Superior temporal gyrus (tissue), 1 donor: ENCODE measurements around the gene NCK2.

Source experiments
- DNase-seq: peaks from one replicate; pipeline ENCODE4 v3.0.0-alpha.2; 2016; ENCODE audit errors: extremely low spot score

The NCK2 gene

GRCh38 chr2:105792561-105792960 is 47.8 kb downstream of the NCK2 start:
- DNase-seq, result no peak

- no peak for DNase-seq
Observed at GRCh38 chr2:105793196-105793975, 48.7 kb downstream of the NCK2 start.

DNA sequence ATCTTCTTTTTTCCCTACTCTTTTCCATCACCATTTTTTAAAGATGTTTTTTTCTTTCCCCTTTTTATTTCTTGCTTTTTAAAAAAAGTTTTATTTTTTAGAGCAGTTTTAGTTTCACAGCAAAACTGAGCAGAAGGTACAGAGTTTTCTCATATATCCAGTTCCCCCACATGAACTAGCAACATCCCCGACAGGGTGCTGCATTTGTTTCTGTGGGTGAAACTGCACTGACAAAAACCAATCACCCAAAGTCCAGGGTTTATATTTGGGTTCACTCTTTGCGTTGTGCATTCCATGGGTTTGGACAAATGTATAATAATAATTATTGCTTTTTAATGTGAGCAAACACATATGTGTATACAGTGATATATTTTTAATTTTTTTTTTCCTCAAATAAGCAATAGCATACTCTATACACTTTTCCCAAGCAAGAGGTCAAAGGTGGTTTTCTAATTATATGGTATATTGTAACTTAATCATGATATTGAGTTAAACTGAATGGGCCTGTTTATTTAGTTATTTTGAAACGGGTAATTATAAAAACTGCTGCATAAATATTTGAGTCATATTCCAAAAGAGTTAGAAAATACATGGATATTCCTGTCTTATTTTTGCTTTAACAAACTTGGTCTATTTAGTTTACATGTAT is 50.3 kb downstream of the NCK2 start:
- DNase-seq, result no peak

DNA sequence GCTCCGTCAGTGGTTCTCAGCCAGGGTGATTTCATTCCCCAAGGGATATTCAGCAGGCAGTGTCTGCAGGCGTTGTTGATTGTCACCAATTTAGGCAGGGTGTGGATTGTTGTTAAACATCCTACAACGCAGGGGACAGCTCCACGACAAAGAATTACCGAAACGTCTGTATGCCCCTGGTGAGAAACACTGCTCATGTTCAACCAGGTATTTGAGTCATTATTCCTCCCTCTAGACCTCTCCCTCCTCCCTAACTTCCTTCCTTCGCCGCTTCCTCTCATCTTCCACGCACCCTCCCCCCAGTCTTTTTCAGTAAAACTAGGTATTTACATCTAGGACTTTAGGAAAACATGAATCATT is 50.8 kb downstream of the NCK2 start:
- no peak for DNase-seq

GRCh38 chr2:105796131-105796638 is 51.5 kb downstream of the NCK2 start:
- DNase-seq, result no peak

- no peak for DNase-seq
Observed at GRCh38 chr2:105796791-105797190, 52.1 kb downstream of the NCK2 start.

DNA sequence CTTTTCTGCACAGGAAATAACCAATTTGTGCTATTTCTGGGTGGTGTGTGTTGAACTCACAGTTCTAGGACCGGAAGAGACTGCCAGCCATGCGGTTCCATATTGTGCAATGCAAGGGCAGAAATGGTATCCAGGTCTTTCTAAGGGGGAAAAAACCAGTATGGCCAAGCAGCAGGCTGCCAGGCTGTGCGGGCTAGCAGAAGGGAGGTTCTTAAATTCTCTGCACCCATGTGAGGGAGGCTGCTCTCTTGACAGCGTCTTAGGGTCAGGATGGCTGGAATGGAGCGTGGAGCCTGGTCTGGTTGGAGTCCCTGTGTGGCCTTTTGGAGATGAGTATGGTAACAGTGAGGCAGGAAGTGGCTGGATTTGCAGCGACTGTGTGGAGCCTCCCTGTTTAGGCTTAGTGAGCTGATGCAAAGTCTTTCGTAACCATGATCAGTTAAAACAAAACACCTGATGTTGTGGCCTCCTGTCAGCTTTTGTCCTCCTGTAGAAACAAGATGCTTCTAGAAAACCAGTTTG is 52.6 kb downstream of the NCK2 start:
- no peak for DNase-seq

- DNase-seq, result no peak
Observed at GRCh38 chr2:105798595-105798994, 53.9 kb downstream of the NCK2 start.

DNA sequence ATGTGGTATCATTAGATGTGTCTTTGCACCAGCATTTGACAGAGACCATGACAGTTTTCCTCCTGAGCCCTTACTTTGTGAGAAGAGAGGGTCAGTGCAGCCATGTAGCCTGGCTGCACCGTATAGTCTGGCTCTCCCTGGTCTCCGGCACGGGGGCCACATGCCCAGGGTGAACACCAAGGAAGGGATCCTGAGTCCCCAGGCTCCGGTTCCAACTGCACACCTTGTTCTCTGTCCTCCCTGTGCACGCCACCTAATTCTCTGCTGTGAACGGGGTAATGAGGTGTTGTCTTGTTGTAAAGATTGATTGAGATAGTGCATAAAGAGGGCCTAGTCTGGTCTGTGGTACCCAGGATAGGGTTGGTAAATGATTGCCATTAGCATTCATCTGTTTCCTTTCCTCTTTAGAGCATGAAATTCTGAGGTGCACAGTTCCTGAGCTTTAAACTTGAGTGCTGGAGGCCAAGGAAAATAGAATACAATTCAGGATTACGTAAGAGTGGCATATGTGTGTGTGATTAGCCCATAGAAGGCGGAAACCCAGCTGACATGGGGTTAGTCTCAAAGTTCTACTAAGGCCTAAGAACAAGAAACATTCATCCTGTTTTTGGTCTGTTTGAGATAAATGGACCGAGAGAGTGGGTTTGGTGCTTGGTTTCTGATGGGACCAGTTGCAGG is 55.5 kb downstream of the NCK2 start:
- DNase-seq, result no peak

DNA sequence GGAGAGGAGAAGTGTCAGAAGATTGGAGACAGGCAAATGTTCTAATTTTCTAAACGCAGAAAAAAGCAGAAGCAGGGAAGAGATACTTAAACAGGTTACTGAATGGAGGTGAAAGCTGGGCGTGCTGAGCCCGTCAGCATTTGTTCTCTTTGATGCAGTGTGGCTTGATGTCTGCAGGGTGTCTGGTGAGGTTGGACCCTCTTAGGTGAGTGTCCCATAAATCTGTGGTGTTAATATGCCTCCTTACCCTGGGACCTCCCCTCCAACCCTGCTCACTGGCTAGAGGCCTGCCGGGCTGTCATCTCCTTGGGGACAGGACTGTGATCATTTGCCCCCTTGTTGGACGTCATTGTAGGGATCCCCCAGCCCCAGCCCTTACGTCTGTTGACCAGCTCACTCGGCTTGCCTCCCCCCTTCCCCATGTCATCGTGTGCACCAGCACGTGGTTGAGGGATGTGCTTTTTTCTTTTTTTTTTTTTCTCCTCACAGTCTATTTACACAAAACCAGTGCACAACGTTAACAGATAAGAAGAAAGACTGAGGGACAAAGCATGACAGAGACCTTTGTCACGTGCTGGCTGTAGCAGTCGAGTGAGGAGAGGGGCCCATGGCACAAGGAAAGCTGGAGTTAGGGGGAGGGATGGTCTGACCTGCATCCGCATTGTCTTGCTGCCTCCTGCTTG is 56.4 kb downstream of the NCK2 start:
- no peak for DNase-seq

DNA sequence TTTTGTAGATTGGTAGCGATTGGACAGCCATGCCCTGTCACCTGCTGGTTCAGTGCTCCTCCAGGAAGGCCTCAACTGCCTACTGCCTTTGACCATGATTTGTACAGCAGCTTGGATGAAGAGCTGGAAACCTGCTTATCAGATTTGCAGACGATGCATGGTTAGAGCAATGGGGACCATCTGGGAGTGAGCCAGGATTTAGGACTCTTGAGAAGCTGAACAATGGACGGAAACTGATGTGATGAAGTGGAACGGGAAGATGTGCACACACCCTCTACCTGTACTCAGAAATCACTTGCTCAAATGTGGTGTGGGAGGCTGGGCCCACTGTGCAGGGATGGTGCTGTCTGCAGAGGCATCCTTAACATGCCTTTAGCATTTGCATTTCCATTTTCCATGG is 57.2 kb downstream of the NCK2 start:
- DNase-seq, result no peak

DNA sequence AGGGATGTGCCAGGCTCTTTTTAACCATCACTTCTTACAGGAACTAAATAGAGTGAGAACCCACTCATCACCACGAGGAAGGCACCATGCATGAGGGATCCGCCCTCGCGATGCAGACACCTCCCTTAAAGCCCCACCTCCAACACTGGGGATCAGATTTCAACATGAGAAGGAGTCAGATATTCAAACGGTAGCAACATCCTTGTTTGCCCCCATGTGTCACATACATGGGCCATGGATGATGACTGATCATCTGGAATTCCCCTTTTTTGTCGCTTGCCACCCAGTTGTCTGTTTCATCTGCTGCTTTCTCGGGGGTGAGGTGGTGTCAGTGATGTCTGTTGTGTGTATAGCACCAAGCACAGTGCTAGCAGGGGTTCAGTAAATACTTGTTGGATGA is 57.9 kb downstream of the NCK2 start:
- DNase-seq, result no peak

- no peak for DNase-seq
Observed at GRCh38 chr2:105803337-105803736, 58.6 kb downstream of the NCK2 start.

- no peak for DNase-seq
Observed at GRCh38 chr2:105803773-105804172, 59.1 kb downstream of the NCK2 start.

DNA sequence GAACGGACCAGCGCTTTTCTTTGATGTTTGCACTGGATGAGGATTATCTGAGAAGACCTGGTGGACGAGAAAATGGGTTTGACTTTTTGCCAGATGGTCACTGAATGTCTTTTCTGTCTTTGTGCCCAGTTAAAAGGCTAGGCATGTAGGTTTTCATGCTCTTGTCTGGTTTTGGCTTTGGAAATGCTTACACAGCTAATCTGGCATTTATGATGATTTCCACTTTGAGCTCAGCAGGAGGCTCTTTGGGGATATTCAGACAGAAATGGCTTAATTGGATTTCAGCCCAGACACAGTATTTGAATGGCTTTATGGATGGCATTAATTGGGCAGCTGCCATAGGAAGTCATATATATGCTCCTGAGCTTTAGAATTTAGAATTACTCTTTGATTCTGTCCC is 59.6 kb downstream of the NCK2 start:
- no peak for DNase-seq

GRCh38 chr2:105806996-105807395 is 62.3 kb downstream of the NCK2 start:
- DNase-seq, result no peak

- no peak for DNase-seq
Observed at GRCh38 chr2:105808423-105809096, 63.8 kb downstream of the NCK2 start.

DNA sequence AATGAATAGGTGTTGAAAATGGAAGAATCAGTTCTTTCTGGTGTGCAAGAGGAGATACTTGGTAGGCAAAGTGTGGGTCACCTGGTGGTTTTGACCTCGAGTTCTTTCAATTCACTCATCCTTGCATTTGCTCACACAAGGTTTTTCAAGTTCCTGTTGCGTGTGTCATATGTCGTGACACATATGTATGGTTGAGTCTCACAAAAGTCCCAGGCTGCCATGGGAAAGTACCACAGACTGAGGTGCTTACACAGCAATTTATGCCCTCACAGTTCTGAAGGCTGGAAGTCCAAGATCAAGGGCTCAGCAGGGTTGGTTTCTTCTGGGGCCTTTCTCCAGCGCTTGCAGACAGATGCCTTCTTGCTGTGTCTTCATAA is 64.4 kb downstream of the NCK2 start:
- no peak for DNase-seq

DNA sequence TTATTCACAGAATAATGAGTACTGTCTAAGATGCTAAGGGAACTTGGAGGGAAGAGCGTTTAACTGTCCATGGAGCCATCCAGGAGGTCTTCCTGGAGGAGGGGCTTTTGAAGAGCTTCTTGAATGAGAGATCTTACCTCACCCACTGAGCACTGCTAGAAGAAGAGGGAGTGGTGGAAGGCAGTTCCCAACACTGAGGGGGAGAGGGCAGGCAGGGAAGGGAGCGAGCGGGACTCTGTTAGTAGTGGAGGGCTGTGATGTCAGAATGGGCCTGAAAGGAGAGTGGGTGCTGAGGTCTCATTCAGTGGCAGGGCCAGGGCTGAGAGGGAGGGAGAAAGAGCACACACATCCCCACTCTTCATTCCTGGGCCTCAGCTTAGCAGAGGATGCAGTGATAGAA is 65.0 kb downstream of the NCK2 start:
- no peak for DNase-seq

GRCh38 chr2:105812180-105813044 is 67.7 kb downstream of the NCK2 start:
- DNase-seq, result no peak

DNA sequence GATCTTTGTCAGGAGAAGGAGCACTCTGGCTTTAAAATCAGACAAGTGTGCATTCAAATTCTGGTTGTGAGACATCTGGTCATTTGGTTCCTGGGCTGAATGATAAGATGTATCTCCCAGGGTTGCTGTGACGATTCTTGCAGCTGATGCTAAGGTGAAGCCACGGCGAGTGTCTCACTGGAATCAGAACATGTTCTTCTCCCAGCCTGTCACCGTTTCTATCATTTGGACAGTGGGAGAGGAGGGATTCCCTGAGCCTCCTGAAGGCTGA is 68.3 kb downstream of the NCK2 start:
- DNase-seq, result no peak
